ENCODE results near the gene PLEKHG2. TPM values are rescaled to one million over a fixed set of nuclear protein-coding genes. Genes with fewer than 3 reads are reported as not detected.
A peak's percentile ranks its signal among the peaks of the same experiment; 100 is the strongest.

The PLEKHG2 gene
- total and polyA plus RNA-seq, 9 of the 15 experiments (the other 6 are each of a cell fraction or from before 2014, with no cell fraction given), result 0.98 to 45.7 (median 9.8) TPM

- TF ChIP-seq ZBTB34 (CRISPR knock-in tag; IDR thresholded peaks at IDR 0.05), result no peak
- no peak for TF ChIP-seq IRF2 (CRISPR knock-in tag; IDR thresholded peaks at IDR 0.05)
- 0 out of 4 replicates have a peak, but pooled peaks of 1 of the 2 experiments have one; percentile 38 for TF ChIP-seq ETV6 (IDR thresholded peaks at IDR 0.05; ENCODE audit: borderline replicate concordance in 1 of 2, low read depth in 2 of 2, low read length in 1 of 2)
- no peak for TF ChIP-seq ETV6 (CRISPR knock-in tag; IDR thresholded peaks at IDR 0.05; ENCODE audit: borderline replicate concordance)
- no peak for TF ChIP-seq HINFP (tag; conservative IDR thresholded peaks at IDR 0.05; ENCODE audit: low read depth)
- TF ChIP-seq DIDO1 (tag; IDR thresholded peaks at IDR 0.05; ENCODE audit: low read depth), result peak; percentile 52; the same call in 1 of the 2 replicates
- TF ChIP-seq ZBTB8A (IDR thresholded peaks at IDR 0.05; ENCODE audit: partially characterized antibody), result no peak
- no peak for TF ChIP-seq ZNF449 (CRISPR knock-in tag; IDR thresholded peaks at IDR 0.05)
- TF ChIP-seq ZFPM2 (CRISPR knock-in tag; IDR thresholded peaks at IDR 0.05), result no peak
- TF ChIP-seq CREB3 (tag; conservative IDR thresholded peaks at IDR 0.05; ENCODE audit: low read depth), result no peak
- TF ChIP-seq ZNF518B (CRISPR knock-in tag; IDR thresholded peaks at IDR 0.05), result no peak
- peak; percentile 57 for TF ChIP-seq PHF20 (IDR thresholded peaks at IDR 0.05; ENCODE audit: partially characterized antibody)
- TF ChIP-seq ZSCAN29 (IDR thresholded peaks at IDR 0.05), result no peak
- no peak for TF ChIP-seq POLR3A (IDR thresholded peaks at IDR 0.05; ENCODE audit: borderline replicate concordance, extremely low read depth, insufficient read depth, insufficient read length)
- no peak for TF ChIP-seq KLF16 (IDR thresholded peaks at IDR 0.05)
- peak; percentile 92 for TF ChIP-seq RBM25 (IDR thresholded peaks at IDR 0.05; ENCODE audit: low read depth, low read length, severe bottlenecking)
- TF ChIP-seq ZNF23 (CRISPR knock-in tag; IDR thresholded peaks at IDR 0.05), result no peak
- no peak for TF ChIP-seq NCOA2 (IDR thresholded peaks at IDR 0.05; ENCODE audit: partially characterized antibody in 2 of 2)
Observed at GRCh38 chr19:39445196-39446111, 33.0 kb downstream of the PLEKHG2 start, which contains the start of gene SUPT5H (continued).
